Activated effector memory CD4-positive, alpha-beta T cell treated with anti-CD3 and anti-CD28 coated beads, Interleukin-2, amount 50 U/mL, for 16 hours (primary cell): ENCODE measurements around the gene ZNF835.
A peak's percentile ranks its signal among the peaks of the same experiment; 100 is the strongest.

Source experiments
- DNase-seq: peaks from one replicate; pipeline ENCODE4 v3.0.0-alpha.2; 2020

ZNF835 gene

DNA sequence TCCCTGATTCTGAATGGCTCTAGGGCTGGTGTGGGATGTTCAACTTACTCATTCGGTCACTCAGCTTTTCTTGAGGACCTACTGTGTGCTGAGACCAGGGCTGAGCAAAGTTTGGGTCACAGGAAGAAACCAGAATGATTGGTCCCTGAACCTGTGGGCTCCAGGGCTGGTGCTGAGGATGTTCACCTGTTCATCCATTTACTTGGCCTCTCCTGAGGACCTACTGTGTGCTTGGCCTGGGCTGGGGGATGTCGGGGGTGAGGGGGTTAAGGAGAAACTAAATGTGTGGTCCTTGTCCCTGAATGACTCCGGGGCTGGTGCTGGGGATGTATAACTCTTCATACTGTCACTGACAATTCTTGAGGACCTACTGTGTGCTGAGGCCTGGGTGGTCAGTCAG lies 10.3 kb downstream of the ZNF835 start:
- DNase-seq: no peak

- DNase-seq: peak; percentile 66
These were observed 11.0 kb downstream of the ZNF835 start for GRCh38 chr19:56660381-56661107.

GRCh38 chr19:56654151-56654550 lies 17.4 kb downstream of the ZNF835 start:
- DNase-seq: no peak

DNA sequence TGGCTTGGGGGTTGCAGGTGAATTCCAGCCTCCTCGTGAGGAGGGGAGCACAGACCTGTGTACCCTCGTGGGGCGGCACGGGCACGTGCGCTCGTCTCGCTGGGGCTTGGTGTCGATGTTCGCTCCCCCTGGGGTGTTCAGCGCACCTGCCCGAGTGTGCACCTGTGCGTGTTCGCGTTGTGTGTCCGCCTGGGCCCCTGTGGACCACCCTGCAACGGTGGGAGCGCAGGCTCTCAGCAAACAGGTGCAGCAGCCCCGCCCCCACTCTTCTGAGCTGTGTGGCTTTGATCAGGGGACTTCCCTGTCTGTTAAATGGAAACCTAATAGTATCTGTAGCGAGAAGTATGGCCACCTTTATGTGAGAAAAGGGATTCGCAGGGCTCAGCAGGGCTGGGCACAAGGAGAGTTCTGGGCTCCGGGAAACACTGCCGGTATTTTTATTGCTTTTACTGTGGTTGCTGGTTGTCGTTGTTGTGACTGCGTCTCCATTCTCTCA lies 28.0 kb downstream of the ZNF835 start:
- no peak for DNase-seq

DNA sequence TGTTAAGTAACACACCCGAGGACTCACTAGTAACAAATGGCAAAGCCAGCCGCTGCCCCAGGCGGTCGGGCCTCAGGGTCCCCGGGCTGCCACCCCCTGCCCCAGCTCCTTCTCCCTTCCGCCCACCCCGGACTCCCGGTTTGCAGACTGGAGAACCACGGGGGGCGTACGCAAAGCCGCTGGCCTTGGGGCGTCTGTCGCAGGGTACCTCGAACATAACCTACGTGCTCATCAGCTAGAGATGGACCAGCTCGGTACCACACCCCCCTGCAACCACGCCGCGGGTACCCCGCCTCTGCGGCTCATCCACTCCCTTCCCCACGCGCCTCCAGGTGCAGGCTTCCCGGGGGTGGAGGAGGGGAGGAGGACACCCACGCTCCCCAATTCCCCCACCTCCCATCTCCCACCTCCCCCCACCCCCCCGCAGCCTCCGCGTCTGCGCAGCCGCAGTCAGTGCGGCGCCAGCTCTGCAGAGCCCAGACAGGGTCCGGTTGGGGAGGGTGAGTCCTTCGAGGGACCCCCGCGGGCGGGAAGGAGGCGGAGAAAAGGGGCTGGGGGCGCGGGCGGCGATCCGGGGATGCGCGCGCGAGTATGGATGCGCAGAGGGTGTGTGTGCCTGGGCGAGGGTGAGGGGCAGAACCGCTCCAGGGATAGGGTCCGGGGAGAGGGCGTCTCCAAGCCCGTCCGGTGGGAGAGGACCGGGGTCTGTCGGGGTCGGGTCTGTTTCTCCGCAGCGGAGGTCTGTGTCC lies 28.7 kb downstream of the ZNF835 start, which contains the start of gene SMIM17:
TSS of gene SMIM17 (plus strand) at position 449 of the 749 bp plus-strand sequence. CDS start 2,509 bp downstream, outside the sequence.
- no peak for DNase-seq

DNA sequence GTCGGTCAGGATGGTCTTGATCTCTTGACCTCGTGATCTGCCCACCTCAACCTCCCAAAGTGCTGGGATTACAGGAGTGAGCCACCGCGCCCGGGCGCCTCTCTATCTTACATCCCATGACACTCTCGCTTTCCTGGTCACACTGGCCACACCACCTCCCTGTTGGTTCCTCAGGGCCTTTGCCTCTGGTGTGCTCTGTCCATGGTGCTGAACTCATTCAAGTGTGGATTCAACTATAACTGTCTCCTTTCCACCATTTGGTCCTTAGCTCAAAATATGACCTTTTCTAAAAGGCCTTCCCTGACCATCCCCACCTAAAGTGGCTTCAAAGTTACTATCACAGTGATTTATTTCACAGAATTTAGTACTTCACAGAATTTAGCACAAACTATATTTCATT lies 32.3 kb downstream of the ZNF835 start:
- no peak for DNase-seq

DNA sequence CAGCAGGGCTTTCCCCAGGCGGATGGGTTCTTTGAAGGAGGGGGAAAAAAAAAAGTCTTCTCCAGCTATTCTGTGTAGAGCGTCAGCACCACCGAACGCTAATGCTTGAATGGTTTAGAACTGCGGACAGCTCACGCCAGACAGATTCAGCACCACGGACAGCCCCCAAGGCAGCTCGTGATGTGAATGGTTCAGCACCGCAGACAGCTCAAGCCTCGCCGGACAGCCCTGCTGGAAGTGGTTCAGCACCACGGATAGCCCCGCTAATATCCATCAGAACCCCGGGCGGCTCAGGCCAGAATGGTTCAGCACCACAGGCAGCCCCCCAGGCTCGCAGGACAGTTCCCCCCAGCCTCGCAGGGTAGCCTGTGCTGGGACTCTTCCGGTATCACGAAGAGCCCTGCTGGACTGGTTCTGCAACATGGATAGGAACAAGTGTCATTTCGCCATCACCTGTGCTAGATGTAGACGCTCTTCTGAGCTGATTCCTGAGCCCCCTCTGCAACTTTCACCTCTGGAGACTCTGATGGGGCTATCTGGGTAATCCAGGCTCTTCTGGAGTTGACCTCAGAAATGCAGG lies 33.5 kb downstream of the ZNF835 start:
- no peak for DNase-seq

DNA sequence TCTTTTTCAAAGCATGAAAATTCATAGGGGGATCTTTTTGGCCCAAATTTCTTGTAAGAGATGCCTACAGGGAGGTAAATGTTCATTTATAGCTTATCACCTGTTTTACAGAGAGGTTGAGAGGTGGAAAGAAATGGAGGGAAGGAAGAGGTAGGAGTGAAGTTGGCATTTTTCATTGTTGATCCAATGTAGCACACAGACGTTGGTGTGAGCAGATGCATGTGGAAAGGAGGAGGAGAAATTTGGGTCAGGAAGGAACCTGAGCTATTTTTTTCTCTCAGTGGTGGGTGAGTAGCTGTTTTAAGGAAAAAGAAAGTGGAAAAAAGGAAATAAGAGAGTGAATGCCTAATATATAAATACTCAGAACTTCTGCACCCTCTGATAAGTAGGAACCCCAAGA lies 38.5 kb downstream of the ZNF835 start:
- DNase-seq: no peak

DNA sequence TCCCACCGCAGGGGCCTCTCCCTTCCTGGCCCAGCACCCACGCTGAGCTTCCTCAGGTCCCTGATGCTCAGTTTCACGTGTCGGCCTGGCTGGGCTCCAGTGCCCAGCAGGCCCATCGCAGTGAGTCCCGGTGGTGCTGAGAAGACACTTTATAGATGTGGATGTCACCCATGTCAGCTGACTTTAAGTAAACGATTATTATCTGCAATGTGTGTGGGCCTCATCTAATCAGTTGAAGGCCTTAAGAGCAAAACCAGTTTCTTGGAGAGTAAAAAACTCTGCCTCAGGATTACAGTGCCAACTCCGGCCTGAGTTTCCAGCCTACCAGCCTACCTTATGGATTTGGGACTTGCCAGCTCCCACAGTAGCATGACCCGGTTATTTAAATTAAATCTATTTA lies 45.8 kb downstream of the ZNF835 start:
- no peak for DNase-seq

DNA sequence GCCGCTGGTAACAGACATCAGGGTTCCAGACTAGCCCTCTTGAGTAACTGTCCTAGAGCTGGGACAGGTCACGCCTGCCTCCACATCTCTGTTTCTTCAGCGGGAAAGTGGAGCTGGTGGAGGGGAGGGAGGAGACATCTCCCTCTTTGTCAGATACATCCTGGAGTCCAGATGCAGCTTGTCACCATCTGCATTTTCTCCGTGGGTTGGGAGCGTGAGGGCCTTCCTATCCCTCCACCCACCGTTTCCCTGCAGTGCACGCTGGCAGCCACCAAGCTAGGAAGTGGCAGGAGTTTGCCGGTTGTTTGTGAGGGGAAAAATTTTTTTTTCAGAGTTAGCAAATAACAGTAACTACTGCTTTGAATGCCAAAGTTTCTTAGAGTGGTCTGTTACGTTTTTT lies 48.6 kb downstream of the ZNF835 start:
- DNase-seq: no peak

- DNase-seq: no peak
These were observed 49.2 kb downstream of the ZNF835 start for GRCh38 chr19:56622374-56622773.

- no peak for DNase-seq
These were observed 52.4 kb downstream of the ZNF835 start for GRCh38 chr19:56619121-56619520.

DNA sequence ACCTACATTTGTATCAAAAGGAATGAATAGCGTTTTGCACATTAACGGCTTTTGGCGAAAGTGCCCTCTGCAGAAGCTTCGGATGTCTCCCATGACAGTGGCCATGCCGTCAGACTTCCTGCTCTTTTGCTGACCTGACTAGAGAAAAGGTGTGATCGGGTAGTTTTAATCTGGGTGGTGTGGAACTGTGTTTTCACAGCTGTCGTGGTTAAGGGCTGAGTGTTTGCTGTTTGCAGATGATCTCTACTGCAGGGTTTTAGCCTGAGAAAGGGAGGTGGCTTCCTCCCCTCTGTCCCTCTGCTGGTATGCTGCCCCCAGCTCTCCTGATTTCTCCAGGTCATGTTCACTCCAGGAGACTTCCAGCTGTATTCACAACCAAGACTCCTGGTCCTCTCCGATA lies 54.0 kb downstream of the ZNF835 start:
- DNase-seq: no peak

DNA sequence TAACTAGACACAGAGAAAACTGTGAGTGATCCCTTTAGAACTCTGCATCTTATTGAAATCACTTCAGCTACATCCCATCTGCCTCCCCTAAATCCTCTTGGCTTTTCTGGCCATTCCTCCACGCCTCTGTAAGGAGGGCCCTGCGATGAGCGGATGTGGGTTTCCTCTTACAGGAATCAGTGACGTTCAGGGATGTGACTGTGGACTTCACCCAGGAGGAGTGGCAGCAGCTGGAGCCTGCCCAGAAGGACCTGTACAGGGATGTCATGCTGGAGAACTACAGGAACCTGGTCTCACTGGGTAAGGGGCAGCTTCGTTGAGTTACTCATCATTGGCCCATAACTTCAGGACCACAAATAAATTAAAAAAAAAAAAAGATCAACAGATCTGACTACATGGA lies 57.9 kb downstream of the ZNF835 start:
- no peak for DNase-seq

- no peak for DNase-seq
These were observed 58.8 kb downstream of the ZNF835 start for GRCh38 chr19:56612737-56613136.
